A673 (cell line): Measurements from ENCODE around the gene RHOBTB3. TPM values are rescaled to one million over a fixed set of nuclear protein-coding genes. Genes with fewer than 3 reads are reported as not detected.

Experiments
- BruUV-seq: library from RNA; stranded (reverse); fragments of 400-500 nt; replicated peaks from 2 replicates; lab custom pipeline; 2021; lab: Mats Ljungman, UMichigan
- CTCF ChIA-PET: fragments of 300-600 bp; sonication (Branson Sonifier 250); formaldehyde crosslinking; loops from one replicate; lab custom pipeline; 2022; ENCODE audit warnings: antibody characterized with exemption; lab: Charles Lee
- POLR2A ChIA-PET: fragments of 300-600 bp; sonication (Branson Sonifier 250); formaldehyde crosslinking; loops from one replicate; lab custom pipeline; 2022; ENCODE audit warnings: antibody characterized with exemption; ENCODE audit not compliant: low non-redundant PET; lab: Charles Lee
- DNase-seq: peaks from one replicate; pipeline ENCODE4 v3.0.0-alpha.2; 2015; ENCODE audit warnings: low spot score
- H3K27ac ChIP-seq: fragments of 200-600 bp; sonication (generic); 2 replicates; pipeline ENCODE4 v1.5.1; 2016; ENCODE audit warnings: mixed run types, low read depth, mild to moderate bottlenecking, mixed read lengths, antibody characterized with exemption, low read length; ENCODE audit not compliant: poor library complexity, severe bottlenecking
- H3K27me3 ChIP-seq: fragments of 200-600 bp; sonication (generic); replicated peaks from 2 replicates; pipeline ENCODE4 v1.6.1; 2017; ENCODE audit warnings: mixed run types, low read depth, mild to moderate bottlenecking, mixed read lengths, antibody characterized with exemption, low read length; ENCODE audit not compliant: insufficient read depth, poor library complexity
- H3K36me3 ChIP-seq: fragments of 200-600 bp; sonication (generic); 2 replicates; pipeline ENCODE4 v1.6.1; 2016; ENCODE audit warnings: mixed run types, mild to moderate bottlenecking, mixed read lengths, antibody characterized with exemption, low read length; ENCODE audit not compliant: insufficient read depth, poor library complexity, severe bottlenecking
- H3K4me1 ChIP-seq: fragments of 200-600 bp; sonication (generic); 2 replicates; pipeline ENCODE4 v1.6.1; 2017; ENCODE audit warnings: mixed run types, mild to moderate bottlenecking, mixed read lengths, antibody characterized with exemption, low read length; ENCODE audit not compliant: insufficient read depth, poor library complexity, severe bottlenecking
- H3K4me3 ChIP-seq: fragments of 200-600 bp; sonication (generic); 2 replicates; pipeline ENCODE4 v1.5.1; 2016; ENCODE audit warnings: low read depth, mixed run types, mild to moderate bottlenecking, mixed read lengths, low read length; ENCODE audit not compliant: poor library complexity, severe bottlenecking
- H3K9me3 ChIP-seq: fragments of 200-600 bp; sonication (generic); 2 replicates; pipeline ENCODE4 v1.6.1; 2016; ENCODE audit warnings: mixed run types, low read depth, mild to moderate bottlenecking, mixed read lengths, antibody characterized with exemption, low read length; ENCODE audit not compliant: poor library complexity, severe bottlenecking
- EZH2 ChIP-seq: fragments of 200-600 bp; sonication (generic); IDR thresholded peaks from 2 replicates; pipeline ENCODE4 v1.6.1; 2017; ENCODE audit warnings: borderline replicate concordance, low read depth, mild to moderate bottlenecking, mixed read lengths, antibody characterized with exemption, low read length; ENCODE audit not compliant: poor library complexity, severe bottlenecking
- intact Hi-C: fragments of 100-400 bp; cut with micrococcal nuclease; formaldehyde crosslinking; loops from one replicate; pipeline ENCODE4 v1.10.0; 2022; ENCODE audit not compliant: unreplicated experiment
- total RNA-seq: library from RNA; stranded (reverse); gene quantifications from 2 replicates; pipeline ENCODE4 v1.2.3, GENCODE V29; 2021
- TF ChIP-seq, protein P1 (sequence below): fragments of 300-800, 200-600 bp; sonication (generic); conservative IDR thresholded peaks from 2 replicates; pipeline ENCODE4 v1.5.1; 2017; ENCODE audit warnings: low read depth, mild to moderate bottlenecking, antibody characterized with exemption, low read length, moderate library complexity, mixed read lengths

The RHOBTB3 gene
- total RNA-seq, 1 experiment from 2014 or later, result 29.6 TPM

DNA sequence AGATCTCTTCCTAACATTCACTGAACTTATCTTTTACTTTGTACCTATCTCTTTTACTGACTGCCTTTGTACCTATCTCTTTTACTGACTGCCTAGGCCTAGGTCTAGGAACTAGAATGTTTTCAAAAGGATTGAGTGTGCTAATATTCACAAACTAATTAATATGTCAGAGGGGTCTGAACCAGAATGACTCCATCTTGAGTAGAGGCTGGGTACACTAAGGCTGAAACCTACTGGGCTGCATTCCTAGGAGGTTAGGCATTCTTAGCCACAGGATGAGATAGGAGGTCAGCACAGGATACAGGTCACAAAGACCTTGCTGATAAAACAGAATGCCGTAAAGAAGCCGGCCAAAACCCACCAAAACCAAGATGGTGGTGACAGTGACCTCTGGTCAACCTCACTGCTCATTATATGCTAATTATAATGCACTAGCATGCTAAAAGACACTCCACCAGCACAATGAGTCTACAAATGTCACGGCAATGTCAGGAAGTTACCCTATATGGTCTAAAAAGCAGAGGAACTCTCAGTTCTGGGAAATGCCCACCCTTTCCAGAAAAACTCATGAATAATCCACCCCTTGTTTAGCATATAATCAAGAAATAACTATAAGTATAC lies 2.5 kb upstream of the RHOBTB3 start:
- Histone ChIP-seq H3K27ac (no peak overlapping the region), H3K4me3 (no peak overlapping the region), H3K9me3 (no peaks in the 10 kb centered on the region), H3K36me3 (no peaks in the 10 kb centered on the region), H3K27me3 (no peaks in the 10 kb centered on the region), H3K4me1 (peaks cover 18% of the 10 kb centered on the region)
- ChIA-PET POLR2A (no interaction called here), CTCF (no interaction called here)
- TF ChIP-seq, protein P1, sequence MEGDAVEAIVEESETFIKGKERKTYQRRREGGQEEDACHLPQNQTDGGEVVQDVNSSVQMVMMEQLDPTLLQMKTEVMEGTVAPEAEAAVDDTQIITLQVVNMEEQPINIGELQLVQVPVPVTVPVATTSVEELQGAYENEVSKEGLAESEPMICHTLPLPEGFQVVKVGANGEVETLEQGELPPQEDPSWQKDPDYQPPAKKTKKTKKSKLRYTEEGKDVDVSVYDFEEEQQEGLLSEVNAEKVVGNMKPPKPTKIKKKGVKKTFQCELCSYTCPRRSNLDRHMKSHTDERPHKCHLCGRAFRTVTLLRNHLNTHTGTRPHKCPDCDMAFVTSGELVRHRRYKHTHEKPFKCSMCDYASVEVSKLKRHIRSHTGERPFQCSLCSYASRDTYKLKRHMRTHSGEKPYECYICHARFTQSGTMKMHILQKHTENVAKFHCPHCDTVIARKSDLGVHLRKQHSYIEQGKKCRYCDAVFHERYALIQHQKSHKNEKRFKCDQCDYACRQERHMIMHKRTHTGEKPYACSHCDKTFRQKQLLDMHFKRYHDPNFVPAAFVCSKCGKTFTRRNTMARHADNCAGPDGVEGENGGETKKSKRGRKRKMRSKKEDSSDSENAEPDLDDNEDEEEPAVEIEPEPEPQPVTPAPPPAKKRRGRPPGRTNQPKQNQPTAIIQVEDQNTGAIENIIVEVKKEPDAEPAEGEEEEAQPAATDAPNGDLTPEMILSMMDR, result no peak
- no peak for TF ChIP-seq EZH2
- no TSS peak for BruUV-seq
- DNase-seq, result no peak
- intact Hi-C loops, result no loop called here

DNA sequence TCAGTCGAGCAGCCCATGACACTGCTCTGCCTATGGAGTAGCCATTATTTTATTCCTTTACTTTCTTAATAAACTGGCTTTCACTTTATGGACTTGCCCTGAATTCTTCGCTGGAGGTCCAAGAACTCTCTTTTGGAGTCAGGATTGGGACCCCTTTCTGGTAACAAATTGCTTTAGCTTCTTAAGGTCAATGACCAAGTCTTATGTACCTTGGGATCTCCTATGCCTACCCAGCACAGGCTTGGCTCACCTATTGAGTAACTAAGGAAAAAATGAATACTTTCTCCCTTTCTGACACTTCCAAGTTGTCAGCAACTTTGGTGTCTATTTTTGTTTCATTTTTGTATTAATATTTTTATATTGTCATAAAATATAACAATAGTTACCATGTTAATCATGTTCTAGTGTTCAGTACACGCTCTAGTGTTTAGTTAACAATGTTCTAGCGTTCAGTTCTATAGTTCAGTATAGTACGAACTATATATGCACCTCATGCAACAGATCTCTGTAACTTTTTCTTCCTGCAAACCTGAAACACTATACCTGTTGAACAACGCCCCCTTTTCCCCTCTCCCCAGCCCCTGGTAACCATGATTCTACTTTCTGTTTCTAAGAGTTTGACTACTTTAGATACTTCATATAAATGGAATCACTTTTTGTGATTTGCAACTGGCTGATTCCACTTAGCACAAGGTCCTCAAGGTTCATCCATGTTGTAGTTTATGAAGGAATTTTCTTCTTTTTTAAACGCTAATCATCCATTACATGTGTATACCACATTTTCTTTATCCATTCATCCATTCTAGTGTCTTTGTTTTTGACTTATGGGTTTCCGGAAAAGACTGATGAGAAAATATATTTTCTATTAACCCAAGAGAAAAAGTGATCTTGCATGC lies 1.8 kb upstream of the RHOBTB3 start:
- no TSS peak for BruUV-seq
- DNase-seq, result no peak
- H3K27ac ChIP-seq, result no peak overlapping the region
- POLR2A ChIA-PET, result no interaction called here
- no peaks in the 10 kb centered on the region for H3K27me3 ChIP-seq
- TF ChIP-seq, protein P1, result no peak
- TF ChIP-seq EZH2, result no peak
- H3K4me3 ChIP-seq, result no peak overlapping the region
- intact Hi-C loops, result loop anchor here (5.0 kb wide), 1 partner anchor 82 kb away; the partner anchor contains the start of gene RFESD
- peaks cover 18% of the 10 kb centered on the region for H3K4me1 ChIP-seq
- no peaks in the 10 kb centered on the region for H3K9me3 ChIP-seq
- CTCF ChIA-PET, result no interaction called here
- H3K36me3 ChIP-seq, result no peaks in the 10 kb centered on the region

DNA sequence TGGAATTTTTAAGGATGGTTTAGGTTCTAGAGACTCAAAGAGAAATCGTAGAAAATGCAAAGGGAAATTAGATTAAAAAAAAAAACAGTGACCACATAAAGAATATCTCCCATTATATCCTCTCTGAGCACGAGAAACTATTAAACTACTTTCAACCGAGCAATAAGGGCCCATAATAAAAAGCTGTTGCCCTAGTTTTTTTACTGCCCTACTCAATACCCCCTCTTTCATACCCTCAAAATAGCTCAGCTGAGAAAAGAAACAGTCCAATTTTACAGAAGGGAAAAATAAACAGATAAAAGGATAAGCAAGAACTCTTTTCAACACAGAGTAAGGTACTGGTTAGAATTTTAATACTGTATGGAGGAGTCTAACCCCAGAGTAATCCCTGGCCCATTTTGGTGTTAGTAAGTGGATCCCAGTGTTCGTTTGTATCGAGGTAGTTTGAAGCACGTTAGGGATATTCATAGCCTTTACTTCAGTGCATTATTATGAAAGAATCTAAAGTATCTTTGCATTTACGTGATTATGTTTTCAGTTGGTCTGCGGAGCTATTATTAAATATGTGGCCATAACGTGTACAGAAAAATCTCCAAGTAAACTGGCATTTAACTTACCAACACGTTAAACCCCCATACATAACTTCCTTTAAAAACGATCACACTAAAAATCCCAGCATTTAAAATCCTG lies 980 bp upstream of the RHOBTB3 start:
- peak overlapping the region; percentile 81 for H3K4me3 ChIP-seq
- H3K36me3 ChIP-seq, result no peaks in the 10 kb centered on the region
- no peaks in the 10 kb centered on the region for H3K27me3 ChIP-seq
- POLR2A ChIA-PET, result no interaction called here
- no peak for TF ChIP-seq EZH2
- no peak for DNase-seq
- CTCF ChIA-PET, result no interaction called here
- BruUV-seq, result no TSS peak
- intact Hi-C loops, result loop anchor here (5.0 kb wide), 1 partner anchor 83 kb away; the partner anchor contains the start of gene RFESD
- H3K9me3 ChIP-seq, result no peaks in the 10 kb centered on the region
- peak overlapping the region; percentile 82 for H3K27ac ChIP-seq
- peaks cover 15% of the 10 kb centered on the region for H3K4me1 ChIP-seq
